Lower leg skin (tissue), 4 donors: ENCODE results near the gene KCNQ2. TPM values are rescaled to one million over a fixed set of nuclear protein-coding genes. Genes with fewer than 3 reads are reported as not detected.

Source experiments
- DNase-seq, 2 donors: peaks; one replicate each; pipeline ENCODE4 v3.0.0-alpha.2; 2019; ENCODE audit warnings: low spot score in 2 of 2
- H3K4me3 ChIP-seq: fragments of 200-600 bp; sonication (generic); 2 replicates; pipeline ENCODE4 v1.5.1; 2017; ENCODE audit warnings: mild to moderate bottlenecking, low read depth; ENCODE audit not compliant: poor library complexity, severe bottlenecking
- CTCF ChIP-seq, 3 donors: fragments of 450-650 bp; IDR thresholded peaks; one replicate each; pipeline ENCODE4 v1.5.1; 2016; ENCODE audit warnings: antibody characterized with exemption in 3 of 3, mild to moderate bottlenecking in 3 of 3, moderate library complexity in 2 of 3
- POLR2A ChIP-seq, 2 donors: fragments of 450-650 bp; IDR thresholded peaks; one replicate each; pipeline ENCODE4 v1.6.1; 2016 to 2017; ENCODE audit warnings: antibody characterized with exemption in 2 of 2, mild to moderate bottlenecking in 1 of 2, moderate library complexity in 1 of 2
- WGBS, 2 donors: methylation state at CpG; one replicate each; pipeline ENCODE4 v1.1.5; 2018; 5-methylcytosine and 5-hydroxymethylcytosine counted together
- intact Hi-C: fragments of 100-400 bp; cut with DNase I; formaldehyde crosslinking; loops from one replicate; pipeline ENCODE4 v1.15.0; 2023; ENCODE audit warnings: low total_unique reads
- total RNA-seq, 4 donors: library from RNA; depleted of rRNA; stranded (reverse); fragments of >200 nt; gene quantifications; one replicate each; pipeline ENCODE4 v1.1.0, GENCODE V29; 2016

The KCNQ2 gene
- total RNA-seq, 4 donors from 2014 or later = not detected

- intact Hi-C loops = no loop called here
- TF ChIP-seq POLR2A (IDR thresholded peaks at IDR 0.05) = no peak
- no peak for TF ChIP-seq CTCF (IDR thresholded peaks at IDR 0.05)
- no peak overlapping the region for H3K4me3 ChIP-seq
- 71 to 79% methylated on average over 22 to 23 of the region's 23 CpGs for WGBS, 2 donors
- no peak for DNase-seq
Observed at GRCh38 chr20:63363013-63363957, 109.2 kb downstream of the KCNQ2 start.

GRCh38 chr20:63362436-63363009 lies 109.9 kb downstream of the KCNQ2 start:
- intact Hi-C loops = no loop called here
- WGBS, 2 donors = 68 to 70% methylated on average over 16 of the region's 16 CpGs
- H3K4me3 ChIP-seq = no peak overlapping the region
- no peak for DNase-seq
- TF ChIP-seq POLR2A (IDR thresholded peaks at IDR 0.05) (no peak), CTCF (IDR thresholded peaks at IDR 0.05) (no peak)

GRCh38 chr20:63361519-63362435 lies 110.7 kb downstream of the KCNQ2 start:
- H3K4me3 ChIP-seq = no peak overlapping the region
- intact Hi-C loops = no loop called here
- TF ChIP-seq CTCF (IDR thresholded peaks at IDR 0.05) = no peak
- no peak for TF ChIP-seq POLR2A (IDR thresholded peaks at IDR 0.05)
- 10 to 12% methylated on average over 28 to 29 of the region's 50 CpGs for WGBS, 2 donors
- no peak for DNase-seq

GRCh38 chr20:63360850-63361518 lies 111.5 kb downstream of the KCNQ2 start, which contains the start of gene CHRNA4:
Gene CHRNA4, minus strand, starts transcription at chr20:63361349. Its CDS starts 184 bp downstream, at chr20:63361165.
- no peak for TF ChIP-seq POLR2A (IDR thresholded peaks at IDR 0.05)
- TF ChIP-seq CTCF (IDR thresholded peaks at IDR 0.05) = no peak
- intact Hi-C loops = no loop called here
- no peak within 1 kb of the TSS for H3K4me3 ChIP-seq
- WGBS, 2 donors = 2 to 10% methylated on average over 11 to 27 of the region's 79 CpGs
- DNase-seq = no peak
